Fibroblast of lung (primary cell): Measurements from ENCODE around the gene SARM1. TPM values are rescaled to one million over a fixed set of nuclear protein-coding genes. Genes with fewer than 3 reads are reported as not detected.
A peak's percentile ranks its signal among the peaks of the same experiment; 100 is the strongest.

ENCODE experiments used
- DNase-seq, 2 donors: peaks; one replicate each; pipeline versions ENCODE4 v3.0.0 to v3.0.0-alpha.2; 2010; ENCODE audit warnings: low read depth in 2 of 2
- H2AFZ ChIP-seq: 2 replicates; pipeline ENCODE4 v1.5.1; 2012; ENCODE audit warnings: low read length, control low read depth, inconsistent platforms
- H3K27ac ChIP-seq: 2 replicates; pipeline ENCODE4 v1.5.1; 2011; ENCODE audit warnings: low read length, control low read depth; ENCODE audit not compliant: insufficient read depth
- H3K27me3 ChIP-seq: 2 replicates; pipeline ENCODE4 v1.5.1; 2011; ENCODE audit warnings: mild to moderate bottlenecking, low read length; ENCODE audit not compliant: control insufficient read depth, insufficient read depth
- H3K36me3 ChIP-seq: 2 replicates; pipeline ENCODE4 v1.5.1; 2011; ENCODE audit warnings: low read length; ENCODE audit not compliant: control insufficient read depth, insufficient read depth
- H3K4me1 ChIP-seq: 2 replicates; pipeline ENCODE4 v1.5.1; 2011; ENCODE audit warnings: low read length; ENCODE audit not compliant: control insufficient read depth, insufficient read depth; ENCODE audit errors: extremely low read depth
- H3K4me2 ChIP-seq: 2 replicates; pipeline ENCODE4 v1.5.1; 2011; ENCODE audit warnings: low read length, control low read depth; ENCODE audit not compliant: insufficient read depth; ENCODE audit errors: extremely low read depth
- H3K4me3 ChIP-seq, 4 experiments: fragments of 200-600 bp in 1 of 4; sonication (generic) in 1 of 4; replicated peaks in 1 of 4; 2 replicates each; pipeline ENCODE4 v1.5.1; 2011 to 2016; ENCODE audit warnings: low read length in 4 of 4, low read depth in 3 of 4, mild to moderate bottlenecking in 3 of 4, control low read depth in 2 of 4, inconsistent platforms in 1 of 4, mixed read lengths in 1 of 4; ENCODE audit not compliant: insufficient read depth in 1 of 4; ENCODE audit errors: control extremely low read depth in 1 of 4
- H3K79me2 ChIP-seq: 2 replicates; pipeline ENCODE4 v1.5.1; 2012; ENCODE audit warnings: mild to moderate bottlenecking, low read length, inconsistent platforms; ENCODE audit not compliant: control insufficient read depth, insufficient read depth
- H3K9ac ChIP-seq: 2 replicates; pipeline ENCODE4 v1.5.1; 2011; ENCODE audit warnings: mild to moderate bottlenecking, low read length, control low read depth; ENCODE audit not compliant: insufficient read depth
- H3K9me3 ChIP-seq: 2 replicates; pipeline ENCODE4 v1.5.1; 2012; ENCODE audit warnings: low read depth, low read length; ENCODE audit not compliant: control insufficient read depth, insufficient read depth
- H4K20me1 ChIP-seq: 2 replicates; pipeline ENCODE4 v1.5.1; 2011; ENCODE audit warnings: low read length; ENCODE audit not compliant: control insufficient read depth, insufficient read depth; ENCODE audit errors: extremely low read depth
- CTCF ChIP-seq, 2 donors: IDR thresholded peaks in 1 of 2; conservative IDR thresholded peaks in 1 of 2; 1 replicate in 1 of 2; 2 replicates in 1 of 2; pipeline ENCODE4 v1.5.1; 2011 to 2012; ENCODE audit warnings: low read length in 2 of 2, control low read depth in 1 of 2, inconsistent platforms in 1 of 2, low read depth in 1 of 2, mild to moderate bottlenecking in 1 of 2
- EZH2 ChIP-seq: IDR thresholded peaks from 2 replicates; pipeline ENCODE4 v1.5.1; 2012; ENCODE audit warnings: low read length, control low read depth, mild to moderate bottlenecking; ENCODE audit errors: missing control alignments
- polyA plus RNA-seq, 2 donors: library from polyadenylated mRNA; depleted of rRNA in 1 of 2; stranded (reverse) in 1 of 2; unstranded in 1 of 2; fragments of >200 nt; gene quantifications; 2 replicates each; pipeline ENCODE4 v1.2.1, GENCODE V29; 2011 to 2012; ENCODE audit warnings: missing spikeins in 1 of 2
- total RNA-seq: library from RNA; depleted of rRNA; stranded (reverse); fragments of >200 nt; gene quantifications from 2 replicates; pipeline ENCODE4 v1.2.1, GENCODE V29; 2014

Gene SARM1
- total and polyA plus RNA-seq, 2 donors (not counting 1 experiment from before 2014, with no cell fraction given): 3.1 to 10.8 TPM

- Histone ChIP-seq H3K27ac (no peak overlapping the region), H3K4me3 (no peak overlapping the region), H2AFZ (no peak overlapping the region), H3K9me3 (no peaks in the 10 kb centered on the region), H3K4me2 (no peak overlapping the region), H3K27me3 (no peaks in the 10 kb centered on the region), H3K9ac (no peak overlapping the region), H3K36me3 (peaks cover 38% of the 10 kb centered on the region), H4K20me1 (no peaks in the 10 kb centered on the region), H3K79me2 (peaks cover 2% of the 10 kb centered on the region), H3K4me1 (peaks cover 17% of the 10 kb centered on the region)
- DNase-seq: no peak
- no peak for TF ChIP-seq EZH2
- TF ChIP-seq CTCF (conservative IDR thresholded peaks at IDR 0.05 in 1 of 2, IDR thresholded peaks at IDR 0.05 in 1 of 2; ENCODE audit: low read depth in 1 of 2, low read length in 2 of 2): no peak
Measured at GRCh38 chr17:28350271-28350670, 21.2 kb upstream of the SARM1 start.

GRCh38 chr17:28357061-28357900 is 14.2 kb upstream of the SARM1 start, which contains the start of gene POLDIP2:
Gene POLDIP2, minus strand, starts transcription at chr17:28357527. Its CDS starts 79 bp downstream, at chr17:28357448.
- H3K79me2 ChIP-seq: peaks cover 29% of the 10 kb centered on the region
- peak; percentile 93 to 94 for DNase-seq
- no peak for TF ChIP-seq CTCF (conservative IDR thresholded peaks at IDR 0.05 in 1 of 2, IDR thresholded peaks at IDR 0.05 in 1 of 2; ENCODE audit: low read depth in 1 of 2, low read length in 2 of 2)
- TF ChIP-seq EZH2: no peak
- H3K4me3 ChIP-seq: peak within 1 kb of the TSS; percentile 82 to 99 (median 94)
- peak within 1 kb of the TSS; percentile 94 for H3K9ac ChIP-seq
- peak within 1 kb of the TSS; percentile 93 for H3K27ac ChIP-seq
- no peaks in the 10 kb centered on the region for H3K27me3 ChIP-seq
- H3K36me3 ChIP-seq: peaks cover 18% of the 10 kb centered on the region
- no peaks in the 10 kb centered on the region for H4K20me1 ChIP-seq
- H3K4me2 ChIP-seq: peak within 1 kb of the TSS; percentile 97
- H2AFZ ChIP-seq: peak within 1 kb of the TSS; percentile 87
- no peaks in the 10 kb centered on the region for H3K9me3 ChIP-seq
- H3K4me1 ChIP-seq: peaks cover 15% of the 10 kb centered on the region

GRCh38 chr17:28357901-28358197 is 13.6 kb upstream of the SARM1 start:
- no peak for DNase-seq
- Histone ChIP-seq H3K4me3 (peak overlapping the region; percentile 82 to 99 (median 94)), H3K4me2 (peak overlapping the region; percentile 76), H2AFZ (peak overlapping the region; percentile 87), H3K4me1 (peaks cover 15% of the 10 kb centered on the region), H4K20me1 (no peaks in the 10 kb centered on the region), H3K79me2 (peaks cover 29% of the 10 kb centered on the region), H3K9ac (peak overlapping the region; percentile 94), H3K27me3 (no peaks in the 10 kb centered on the region), H3K27ac (peak overlapping the region; percentile 87), H3K9me3 (no peaks in the 10 kb centered on the region), H3K36me3 (peaks cover 17% of the 10 kb centered on the region)
- TF ChIP-seq CTCF (conservative IDR thresholded peaks at IDR 0.05 in 1 of 2, IDR thresholded peaks at IDR 0.05 in 1 of 2; ENCODE audit: low read depth in 1 of 2, low read length in 2 of 2) (no peak), EZH2 (no peak)
